GM23338 (cell line): Measurements from ENCODE around the gene ACAD9. TPM values are rescaled to one million over a fixed set of nuclear protein-coding genes. Genes with fewer than 3 reads are reported as not detected.
"Not testable (repeated sequence)": the region's sequence is repeated elsewhere in the genome, so short reads cannot be mapped to it uniquely, and the experiment has no call there.

Experiments used
- ATAC-seq: fragments of 200-7000 bp; cut with Tn5 transposase; 3 replicates; pipeline ENCODE4 v1.9.1; 2020
- DNase-seq: peaks from one replicate; pipeline ENCODE4 v3.0.0-alpha.2; 2015; ENCODE audit warnings: low spot score
- H2AFZ ChIP-seq: fragments of 200-600 bp; sonication (generic); 2 replicates; pipeline ENCODE4 v1.8.0; 2016; ENCODE audit warnings: antibody characterized with exemption, mild to moderate bottlenecking, moderate library complexity
- H3F3A ChIP-seq: fragments of 200-600 bp; sonication (generic); replicated peaks from 2 replicates; pipeline ENCODE4 v1.8.0; 2017; ENCODE audit warnings: antibody characterized with exemption, mixed run types, low read depth
- H3K27ac ChIP-seq: fragments of 200-600 bp; sonication (generic); 2 replicates; pipeline ENCODE4 v1.6.1; 2016; ENCODE audit warnings: low read depth
- H3K27me3 ChIP-seq: fragments of 200-600 bp; sonication (generic); 2 replicates; pipeline ENCODE4 v1.8.0; 2016; ENCODE audit warnings: mild to moderate bottlenecking, mixed run types, moderate library complexity; ENCODE audit not compliant: insufficient read depth
- H3K36me3 ChIP-seq: fragments of 200-600 bp; sonication (generic); 2 replicates; pipeline ENCODE4 v1.8.0; 2016; ENCODE audit warnings: mild to moderate bottlenecking; ENCODE audit not compliant: insufficient read depth
- H3K4me1 ChIP-seq: fragments of 200-600 bp; sonication (generic); 2 replicates; pipeline ENCODE4 v1.8.0; 2016; ENCODE audit warnings: mild to moderate bottlenecking, moderate library complexity; ENCODE audit not compliant: insufficient read depth
- H3K4me2 ChIP-seq: fragments of 200-600 bp; sonication (generic); 2 replicates; pipeline ENCODE4 v1.7.1; 2017; ENCODE audit warnings: mixed run types
- H3K4me3 ChIP-seq: fragments of 200-600 bp; sonication (generic); 2 replicates; pipeline ENCODE4 v1.6.1; 2016; ENCODE audit warnings: mixed run types
- H3K79me2 ChIP-seq: fragments of 200-600 bp; sonication (generic); replicated peaks from 2 replicates; pipeline ENCODE4 v1.8.0; 2017; ENCODE audit warnings: mild to moderate bottlenecking; ENCODE audit not compliant: insufficient read depth
- H3K9me2 ChIP-seq: fragments of 200-600 bp; sonication (generic); 2 replicates; pipeline ENCODE4 v1.8.0; 2017; ENCODE audit not compliant: insufficient read depth
- H4K20me1 ChIP-seq: fragments of 200-600 bp; sonication (generic); replicated peaks from 2 replicates; pipeline ENCODE4 v1.8.0; 2017; ENCODE audit warnings: mild to moderate bottlenecking; ENCODE audit not compliant: insufficient read depth
- H3K27ac Mint-ChIP-seq: 2 replicates; pipeline ENCODE4 v1.8.0; 2020; ENCODE audit warnings: inconsistent platforms, mild to moderate bottlenecking, moderate library complexity, mixed read lengths
- H3K27me3 Mint-ChIP-seq: 3 replicates; pipeline ENCODE4 v1.8.0; 2022; ENCODE audit warnings: low read depth, mild to moderate bottlenecking, moderate library complexity, mixed read lengths, inconsistent platforms; ENCODE audit not compliant: insufficient read depth, poor library complexity
- H3K36me3 Mint-ChIP-seq: 3 replicates; pipeline ENCODE4 v1.8.0; 2021; ENCODE audit warnings: low read depth, mild to moderate bottlenecking, inconsistent platforms, moderate library complexity, mixed read lengths
- H3K4me1 Mint-ChIP-seq: 3 replicates; pipeline ENCODE4 v1.8.0; 2020; ENCODE audit warnings: mild to moderate bottlenecking, inconsistent platforms, mixed read lengths
- H3K4me3 Mint-ChIP-seq: 3 replicates; pipeline ENCODE4 v1.8.0; 2021; ENCODE audit warnings: moderate library complexity, mild to moderate bottlenecking, inconsistent platforms, mixed read lengths
- H3K9me3 Mint-ChIP-seq: 3 replicates; pipeline ENCODE4 v1.8.0; 2020; ENCODE audit warnings: moderate library complexity, mild to moderate bottlenecking, inconsistent platforms, mixed read lengths
- JUNB ChIP-seq: IDR thresholded peaks from one replicate; pipeline ENCODE4 v1.6.1; 2016; ENCODE audit warnings: antibody characterized with exemption; ENCODE audit not compliant: unreplicated experiment
- NANOG ChIP-seq: IDR thresholded peaks from 2 replicates; pipeline ENCODE4 v1.6.1; 2016; ENCODE audit warnings: antibody characterized with exemption, borderline replicate concordance
- polyA plus RNA-seq: library from polyadenylated mRNA; unstranded; fragments of >200 nt; fragmentation: Nextera tagmentation; extraction: Ambion mirVana; gene quantifications from 2 replicates; pipeline ENCODE4 v1.2.1, GENCODE V29; 2016
- total RNA-seq: library from RNA; depleted of rRNA; stranded (reverse); fragments of >200 nt; shearing (Covaris generic); gene quantifications from 2 replicates; pipeline ENCODE4 v1.2.3, GENCODE V29; 2014
- TF ChIP-seq, protein P1 (sequence below): IDR thresholded peaks from one replicate; pipeline ENCODE4 v1.6.1; 2018; ENCODE audit warnings: antibody characterized with exemption; ENCODE audit not compliant: unreplicated experiment

The ACAD9 gene
- total and polyA plus RNA-seq, 2 experiments from 2014 or later: 21.2 to 36.4 TPM

DNA sequence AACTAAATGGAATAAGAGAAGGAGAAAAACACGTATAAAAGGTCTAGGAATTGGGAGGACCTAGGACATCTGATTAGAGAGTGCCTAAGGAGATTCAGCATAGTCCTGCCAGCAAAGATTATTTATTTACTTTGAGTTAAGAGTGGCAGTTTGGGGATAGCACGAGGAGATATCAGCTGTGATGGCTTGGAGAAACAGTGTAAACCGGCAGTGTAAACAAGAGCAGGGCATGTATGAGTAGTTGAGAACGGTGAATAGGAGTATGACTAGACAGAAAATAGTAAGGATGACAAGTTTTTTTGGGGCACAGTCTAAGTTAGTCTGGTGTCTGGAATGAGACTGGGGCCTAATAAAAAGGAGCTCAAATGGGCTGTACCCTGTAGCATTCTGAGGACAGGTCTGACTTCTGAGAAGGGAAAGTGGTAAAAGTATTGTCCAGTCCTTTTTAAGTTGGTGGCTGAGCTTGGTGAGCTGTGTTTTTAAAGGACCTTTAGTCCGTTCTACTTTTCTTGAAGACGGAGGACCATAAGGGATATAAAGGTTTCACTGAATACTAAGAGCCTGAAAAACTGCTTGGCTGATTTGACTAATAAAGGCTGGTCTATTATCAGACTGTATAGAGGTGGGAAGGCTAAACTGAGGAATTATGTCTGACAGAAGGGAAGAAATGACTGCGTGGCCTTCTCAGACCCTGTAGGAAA is 49.3 kb upstream of the ACAD9 start:
- H3K27ac Mint-ChIP-seq, H3K27me3 Mint-ChIP-seq, H3F3A ChIP-seq, H3K27me3 ChIP-seq, H3K4me3 Mint-ChIP-seq, H2AFZ ChIP-seq, DNase-seq, H3K79me2 ChIP-seq, H3K36me3 ChIP-seq, H3K9me2 ChIP-seq, H4K20me1 ChIP-seq, H3K9me3 Mint-ChIP-seq, H3K27ac ChIP-seq, H3K36me3 Mint-ChIP-seq, H3K4me2 ChIP-seq, H3K4me1 ChIP-seq, H3K4me1 Mint-ChIP-seq, ATAC-seq, H3K4me3 ChIP-seq: not testable (repeated sequence)

DNA sequence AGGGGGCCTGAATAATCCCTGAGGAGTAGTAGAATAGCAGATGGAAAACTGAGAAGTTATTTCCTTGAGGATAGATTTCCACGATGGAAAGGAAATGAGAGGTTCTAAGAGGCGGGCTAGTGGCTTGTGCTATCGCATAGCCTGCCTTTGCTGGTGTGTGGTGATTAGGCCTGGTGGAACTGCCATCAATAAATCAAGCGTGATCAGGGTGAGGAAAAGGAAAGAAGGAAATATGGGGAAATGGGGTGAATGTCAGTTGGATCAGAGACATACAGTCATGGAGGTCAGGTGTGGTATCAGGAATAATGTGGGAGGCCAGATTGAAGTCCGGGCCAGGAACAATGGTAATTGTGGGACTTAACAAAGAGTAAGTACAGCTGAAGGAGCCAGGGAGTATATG is 48.7 kb upstream of the ACAD9 start:
- not testable (repeated sequence) for H4K20me1 ChIP-seq, H3K27ac Mint-ChIP-seq, H3K4me1 Mint-ChIP-seq, H3K27me3 Mint-ChIP-seq, H3K79me2 ChIP-seq, H3K4me3 ChIP-seq, H3K36me3 ChIP-seq, H3K9me3 Mint-ChIP-seq, H3K4me2 ChIP-seq, H3K27ac ChIP-seq, H3K4me3 Mint-ChIP-seq, DNase-seq, ATAC-seq, H2AFZ ChIP-seq, H3F3A ChIP-seq, H3K36me3 Mint-ChIP-seq, H3K4me1 ChIP-seq, H3K27me3 ChIP-seq, H3K9me2 ChIP-seq

DNA sequence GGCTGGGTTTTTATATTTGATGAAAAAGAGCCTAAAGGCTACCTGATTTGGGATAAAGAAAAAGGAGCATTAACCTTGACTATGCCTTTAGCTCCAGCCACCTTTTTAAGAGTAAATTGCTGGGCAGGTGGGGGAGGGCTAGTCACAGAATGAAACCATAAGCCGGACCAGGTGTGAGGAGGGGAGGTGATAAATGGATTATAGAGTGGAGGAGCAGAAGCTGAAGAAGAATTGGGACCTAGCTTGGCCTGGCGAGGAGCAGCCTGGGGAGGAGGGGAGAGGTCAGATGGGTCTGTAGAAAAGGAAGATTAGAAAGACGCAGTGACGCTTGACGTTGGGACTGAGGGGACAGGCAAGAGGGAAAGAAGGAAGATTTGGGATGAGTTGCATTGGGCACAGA is 46.4 kb upstream of the ACAD9 start:
- H3K27me3 Mint-ChIP-seq, H3K4me1 ChIP-seq, H2AFZ ChIP-seq, H3F3A ChIP-seq, H3K9me3 Mint-ChIP-seq, H3K4me3 ChIP-seq, ATAC-seq, H3K4me3 Mint-ChIP-seq, H3K27me3 ChIP-seq, H3K36me3 Mint-ChIP-seq, H3K27ac ChIP-seq, H3K4me2 ChIP-seq, H3K4me1 Mint-ChIP-seq, H4K20me1 ChIP-seq, H3K27ac Mint-ChIP-seq, H3K36me3 ChIP-seq, DNase-seq, H3K9me2 ChIP-seq, H3K79me2 ChIP-seq: not testable (repeated sequence)

DNA sequence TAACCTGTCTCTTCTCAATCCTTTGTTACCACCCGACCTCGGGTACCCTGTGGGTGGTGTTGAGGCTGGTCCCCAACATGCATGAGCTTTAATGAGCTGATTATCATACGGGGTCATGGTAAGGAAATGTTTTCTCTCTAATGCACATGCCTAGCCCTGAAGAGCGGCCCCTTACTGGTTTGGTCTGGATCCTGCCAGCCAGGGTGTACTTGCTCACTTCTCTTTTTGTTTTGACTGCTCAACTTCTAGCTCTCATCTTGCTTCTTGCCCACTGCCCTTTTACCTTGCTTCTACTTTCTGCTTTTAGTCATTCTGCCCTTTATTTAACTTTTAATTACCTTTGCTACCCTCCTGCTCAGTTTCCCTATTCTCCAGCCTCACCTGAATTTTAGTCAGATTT is 44.3 kb upstream of the ACAD9 start:
- no peak overlapping the region for H3K4me3 Mint-ChIP-seq
- H3K36me3 Mint-ChIP-seq: no peaks in the 10 kb centered on the region
- H3K27ac Mint-ChIP-seq: no peak overlapping the region
- H3K4me1 ChIP-seq: no peaks in the 10 kb centered on the region
- H3K4me1 Mint-ChIP-seq: no peaks in the 10 kb centered on the region
- no peaks in the 10 kb centered on the region for H3K79me2 ChIP-seq
- H3K9me2 ChIP-seq: no peaks in the 10 kb centered on the region
- peaks cover 2% of the 10 kb centered on the region for H3K27me3 Mint-ChIP-seq
- no peaks in the 10 kb centered on the region for H4K20me1 ChIP-seq
- no peak for ATAC-seq
- H3K9me3 Mint-ChIP-seq: peaks cover 2% of the 10 kb centered on the region
- H3K36me3 ChIP-seq: no peaks in the 10 kb centered on the region
- H3K4me3 ChIP-seq: no peak overlapping the region
- H2AFZ ChIP-seq: no peak overlapping the region
- no peak overlapping the region for H3K4me2 ChIP-seq
- H3F3A ChIP-seq: no peaks in the 10 kb centered on the region
- no peak overlapping the region for H3K27ac ChIP-seq
- no peak for DNase-seq
- no peaks in the 10 kb centered on the region for H3K27me3 ChIP-seq
- TF ChIP-seq, protein P1, sequence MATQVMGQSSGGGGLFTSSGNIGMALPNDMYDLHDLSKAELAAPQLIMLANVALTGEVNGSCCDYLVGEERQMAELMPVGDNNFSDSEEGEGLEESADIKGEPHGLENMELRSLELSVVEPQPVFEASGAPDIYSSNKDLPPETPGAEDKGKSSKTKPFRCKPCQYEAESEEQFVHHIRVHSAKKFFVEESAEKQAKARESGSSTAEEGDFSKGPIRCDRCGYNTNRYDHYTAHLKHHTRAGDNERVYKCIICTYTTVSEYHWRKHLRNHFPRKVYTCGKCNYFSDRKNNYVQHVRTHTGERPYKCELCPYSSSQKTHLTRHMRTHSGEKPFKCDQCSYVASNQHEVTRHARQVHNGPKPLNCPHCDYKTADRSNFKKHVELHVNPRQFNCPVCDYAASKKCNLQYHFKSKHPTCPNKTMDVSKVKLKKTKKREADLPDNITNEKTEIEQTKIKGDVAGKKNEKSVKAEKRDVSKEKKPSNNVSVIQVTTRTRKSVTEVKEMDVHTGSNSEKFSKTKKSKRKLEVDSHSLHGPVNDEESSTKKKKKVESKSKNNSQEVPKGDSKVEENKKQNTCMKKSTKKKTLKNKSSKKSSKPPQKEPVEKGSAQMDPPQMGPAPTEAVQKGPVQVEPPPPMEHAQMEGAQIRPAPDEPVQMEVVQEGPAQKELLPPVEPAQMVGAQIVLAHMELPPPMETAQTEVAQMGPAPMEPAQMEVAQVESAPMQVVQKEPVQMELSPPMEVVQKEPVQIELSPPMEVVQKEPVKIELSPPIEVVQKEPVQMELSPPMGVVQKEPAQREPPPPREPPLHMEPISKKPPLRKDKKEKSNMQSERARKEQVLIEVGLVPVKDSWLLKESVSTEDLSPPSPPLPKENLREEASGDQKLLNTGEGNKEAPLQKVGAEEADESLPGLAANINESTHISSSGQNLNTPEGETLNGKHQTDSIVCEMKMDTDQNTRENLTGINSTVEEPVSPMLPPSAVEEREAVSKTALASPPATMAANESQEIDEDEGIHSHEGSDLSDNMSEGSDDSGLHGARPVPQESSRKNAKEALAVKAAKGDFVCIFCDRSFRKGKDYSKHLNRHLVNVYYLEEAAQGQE: no peak
- TF ChIP-seq NANOG (no peak), JUNB (no peak)
